Measurements from ENCODE around the gene HIP1.
"Not testable (repeated sequence)": the region's sequence is repeated elsewhere in the genome, so short reads cannot be mapped to it uniquely, and the experiment has no call there.

Gene HIP1

DNA sequence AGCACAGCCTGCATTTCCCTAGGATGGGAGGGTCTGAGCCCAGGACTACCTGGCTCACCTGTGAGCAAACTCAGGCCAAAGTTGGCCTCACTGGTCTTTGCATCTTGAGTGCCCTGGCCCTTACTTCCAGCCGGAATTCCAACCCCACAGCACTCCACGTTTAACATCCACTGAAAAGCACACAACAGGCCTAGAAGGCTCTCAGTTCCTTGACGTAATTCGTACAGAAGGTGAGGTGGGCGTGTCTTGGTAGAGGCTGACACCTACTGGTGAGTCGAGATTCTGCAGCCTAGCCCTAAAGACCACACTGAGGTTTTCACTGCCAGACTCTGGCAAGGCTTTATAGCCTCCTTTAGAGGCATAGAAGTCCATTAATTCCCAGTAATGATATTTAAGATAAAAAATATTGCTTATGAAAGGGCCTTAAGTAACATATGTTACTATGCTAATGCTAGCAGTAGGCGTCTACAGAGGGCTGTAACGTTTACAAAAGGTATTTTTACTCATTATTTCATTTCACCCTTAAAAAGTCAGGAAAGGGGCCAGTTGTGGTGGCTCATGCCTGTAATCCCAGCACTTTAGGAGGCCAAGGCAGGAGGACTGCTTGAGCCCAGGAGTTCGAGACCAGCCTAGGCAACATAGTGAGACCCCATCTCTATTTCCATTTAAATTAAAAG lies 95.8 kb downstream of the HIP1 start:
- peak; percentile 55 for DNase-seq (ENCODE audit: low spot score)

GRCh38 chr7:75640201-75640600 lies 98.5 kb downstream of the HIP1 start:
- no peak for DNase-seq (ENCODE audit: low spot score)

DNA sequence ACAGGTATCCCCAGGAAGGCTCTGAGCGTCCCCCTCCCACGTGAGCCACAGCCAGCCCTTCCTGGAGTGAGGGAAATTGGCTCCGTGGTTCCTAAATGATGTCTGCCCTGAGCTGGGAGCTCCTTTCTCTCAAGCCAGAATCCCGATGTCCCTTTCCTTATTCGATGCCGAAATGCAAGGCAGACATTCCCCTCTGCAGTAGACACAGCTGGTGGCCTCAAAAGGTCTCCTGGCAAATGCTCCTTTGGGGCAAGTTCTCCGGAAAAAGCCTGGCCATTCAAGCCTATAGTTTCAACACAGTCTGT lies 98.9 kb downstream of the HIP1 start:
- peak; percentile 9 for DNase-seq (ENCODE audit: low spot score)

- peak; percentile 32 for DNase-seq (ENCODE audit: low spot score)
These were observed 99.5 kb downstream of the HIP1 start for GRCh38 chr7:75639071-75639885.

- peak; percentile 30 for DNase-seq (ENCODE audit: low spot score)
These were observed 100.1 kb downstream of the HIP1 start for GRCh38 chr7:75638594-75639070.

DNA sequence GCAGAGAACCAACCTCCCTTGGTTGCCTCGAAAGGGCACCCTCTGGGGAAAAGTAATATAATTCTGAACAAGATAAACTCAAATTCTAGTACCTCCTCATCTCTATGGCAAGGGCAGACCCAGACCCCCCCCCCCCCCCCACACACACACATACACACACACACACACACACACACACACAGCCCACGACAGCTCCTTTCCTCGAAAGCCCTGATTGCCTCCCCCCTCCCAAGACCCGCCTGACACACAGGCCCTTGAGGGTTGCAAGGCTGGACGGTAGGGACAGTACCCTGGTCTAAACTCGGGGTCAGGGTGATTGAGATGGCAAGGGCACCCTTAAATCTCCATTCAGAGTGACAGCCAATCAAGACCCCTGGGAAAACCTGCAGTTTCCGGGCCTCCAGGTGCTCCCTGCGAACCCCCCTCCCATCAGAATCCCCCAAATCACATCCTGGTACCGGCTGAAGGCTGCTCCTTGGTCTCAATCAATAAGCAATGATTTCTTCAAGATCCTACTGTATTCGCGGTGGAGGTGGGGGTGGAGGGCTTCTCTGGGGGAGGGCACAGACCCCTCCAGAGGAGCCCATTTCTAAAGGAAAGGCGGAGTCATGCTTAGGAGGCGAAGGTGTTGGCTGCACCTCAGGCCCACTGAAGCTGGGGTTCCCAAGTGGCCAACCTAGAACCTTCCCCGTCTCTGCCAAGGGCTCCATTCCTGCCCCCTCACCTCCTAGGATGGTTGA lies 100.7 kb downstream of the HIP1 start:
- no peak for DNase-seq (ENCODE audit: low spot score)

DNA sequence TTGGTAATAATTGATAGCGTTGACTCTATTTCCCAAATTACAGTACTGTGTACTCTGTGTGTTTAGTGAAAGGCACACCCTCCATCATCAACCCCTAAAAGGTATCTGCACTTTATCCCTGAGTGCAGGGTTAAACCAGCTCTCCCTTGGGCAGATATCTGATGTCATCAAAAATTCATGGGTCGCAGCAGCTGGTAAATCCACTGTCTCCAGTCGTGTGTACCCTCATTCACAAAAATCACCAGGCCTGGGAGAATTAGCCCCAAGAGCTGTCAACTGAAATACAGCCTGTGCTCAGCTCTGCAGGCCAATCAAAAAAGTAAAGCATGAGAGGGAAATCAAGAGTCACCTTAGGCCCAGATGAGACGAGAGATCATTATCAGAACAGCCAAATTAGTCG lies 103.7 kb downstream of the HIP1 start:
- no peak for DNase-seq (ENCODE audit: low spot score)

GRCh38 chr7:75632587-75632986 lies 106.2 kb downstream of the HIP1 start:
- not testable (repeated sequence) for DNase-seq (ENCODE audit: low spot score)

DNA sequence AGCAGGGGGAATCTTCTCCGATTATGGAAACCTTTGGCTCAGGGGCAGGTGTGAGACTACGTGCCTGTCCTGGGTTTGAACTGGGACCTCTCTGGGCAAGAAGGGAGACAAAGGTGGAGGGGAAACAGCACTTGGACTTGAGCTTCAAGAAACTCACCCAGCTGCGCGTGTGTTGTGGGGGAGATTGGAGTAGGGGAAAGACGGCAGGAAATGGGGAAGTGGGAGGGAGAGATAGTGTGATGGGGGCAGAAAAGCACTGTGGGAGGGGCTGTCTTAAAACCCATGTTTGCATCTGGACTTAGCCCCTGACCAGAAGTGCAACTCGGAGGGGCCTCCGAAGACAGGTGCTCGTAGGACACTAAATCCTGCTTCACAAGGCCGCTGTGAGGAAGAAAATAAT lies 107.0 kb downstream of the HIP1 start:
- DNase-seq (ENCODE audit: low spot score): no peak

DNA sequence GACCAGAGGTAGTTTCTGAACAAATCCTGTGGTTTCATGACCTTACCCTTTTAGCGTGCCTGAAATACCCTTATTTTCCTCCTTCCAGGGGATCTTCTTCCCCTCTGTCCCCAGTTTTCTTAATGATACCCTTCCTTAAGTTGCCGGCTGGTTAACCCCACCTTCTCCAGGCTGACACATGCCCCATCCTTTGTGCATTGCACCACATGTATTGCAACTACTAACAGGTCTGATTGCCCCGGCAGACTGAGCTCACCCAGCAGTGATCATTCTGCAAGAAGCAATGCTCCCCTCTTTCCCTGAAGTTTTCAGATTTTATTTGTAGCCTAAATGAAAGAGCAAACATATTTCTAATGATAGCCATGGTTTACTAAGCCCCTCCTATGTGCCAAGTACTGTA lies 108.2 kb downstream of the HIP1 start:
- no peak for DNase-seq (ENCODE audit: low spot score)

DNA sequence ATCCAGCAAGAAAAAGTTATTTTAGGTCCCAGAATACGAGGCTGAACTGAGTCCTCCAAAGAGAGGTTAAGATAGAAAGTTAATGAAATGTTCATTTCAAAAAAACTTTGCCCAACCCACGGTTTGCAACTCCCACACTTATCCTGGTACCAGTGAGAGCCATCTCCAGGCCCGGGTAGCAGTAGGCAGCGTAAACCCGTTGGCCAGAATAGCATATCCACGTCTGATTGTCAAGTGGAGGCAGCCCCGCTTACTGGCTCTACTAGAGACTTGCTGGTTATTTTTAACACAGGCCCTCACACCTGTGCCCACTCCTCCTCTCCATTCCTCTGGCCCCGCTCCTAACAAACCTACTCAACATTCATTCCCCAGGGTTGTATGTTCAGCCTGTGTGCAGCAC lies 109.7 kb downstream of the HIP1 start:
- DNase-seq (ENCODE audit: low spot score): no peak

- no peak for DNase-seq (ENCODE audit: low spot score)
These were observed 110.7 kb downstream of the HIP1 start for GRCh38 chr7:75628055-75628454.

DNA sequence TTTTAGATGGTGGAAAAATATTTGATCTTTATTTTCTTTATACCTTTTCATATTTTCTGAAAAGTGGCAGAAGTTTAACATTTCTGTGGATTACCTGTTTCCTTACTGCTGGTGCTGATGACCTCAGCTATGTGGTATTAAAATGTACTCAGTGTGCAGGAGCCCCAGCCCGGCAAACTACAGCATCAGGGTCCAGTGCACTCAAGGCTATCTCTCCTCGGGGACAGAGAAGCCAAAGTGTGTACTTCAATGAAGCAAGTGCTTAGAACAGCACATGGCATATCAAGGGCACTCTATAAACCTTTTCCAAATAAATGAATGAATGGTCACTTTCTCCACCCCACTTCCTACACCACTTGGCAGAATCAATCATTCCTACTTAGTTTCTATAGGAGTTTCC lies 111.8 kb downstream of the HIP1 start:
- DNase-seq (ENCODE audit: low spot score): no peak

DNA sequence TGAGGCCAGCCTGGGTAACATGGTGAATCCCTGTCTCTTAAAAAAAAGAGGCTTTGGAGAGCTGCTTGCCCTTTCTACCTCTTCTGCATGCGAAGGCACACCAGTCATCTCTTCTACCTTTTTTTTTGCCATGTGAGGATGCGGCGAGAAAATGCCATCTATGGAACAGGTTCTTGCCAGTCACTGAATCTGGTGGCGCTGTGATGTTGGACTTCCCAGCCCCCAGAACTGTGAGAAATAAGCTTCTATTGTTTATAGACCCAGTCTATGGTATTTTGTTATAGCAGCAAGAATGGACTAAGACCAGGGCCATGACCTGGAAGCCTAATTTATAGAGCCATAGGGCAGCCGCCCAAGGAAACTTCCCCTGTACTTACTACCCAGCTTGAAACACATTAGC lies 112.9 kb downstream of the HIP1 start:
- DNase-seq (ENCODE audit: low spot score): no peak

DNA sequence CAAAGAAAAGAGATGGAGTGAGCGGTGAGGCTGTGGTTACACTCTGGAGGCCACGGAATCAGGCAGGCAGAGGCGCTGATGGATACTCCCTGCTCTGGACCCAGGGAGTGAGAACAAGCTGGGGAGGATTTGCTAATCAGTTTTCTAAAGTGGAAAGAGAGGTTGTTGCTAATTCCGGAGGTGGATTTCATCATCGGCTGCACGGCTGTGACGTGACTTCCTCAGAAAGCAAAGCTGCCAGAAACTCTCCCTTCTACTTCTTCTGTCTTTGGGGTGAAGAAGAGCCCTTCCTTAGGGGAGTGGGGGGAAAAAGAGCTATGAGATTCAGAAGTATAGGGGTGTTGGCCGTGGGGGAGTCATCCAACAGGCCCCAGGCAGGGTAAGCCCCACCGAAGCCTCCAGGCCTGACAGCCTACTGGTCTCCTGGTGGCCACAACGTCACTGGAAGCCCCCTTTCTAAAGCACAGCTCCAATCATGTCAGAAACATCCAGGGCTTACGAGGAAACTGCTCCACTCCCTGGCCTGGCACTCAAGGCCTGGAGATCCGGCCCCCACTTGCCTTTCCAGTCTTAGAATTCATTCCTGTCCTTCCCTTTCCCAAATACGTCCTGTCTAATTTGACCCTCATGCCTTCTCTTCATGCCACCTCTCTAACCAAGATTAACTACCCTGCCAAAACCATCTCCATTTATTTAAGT lies 114.5 kb downstream of the HIP1 start:
- DNase-seq (ENCODE audit: low spot score): no peak

DNA sequence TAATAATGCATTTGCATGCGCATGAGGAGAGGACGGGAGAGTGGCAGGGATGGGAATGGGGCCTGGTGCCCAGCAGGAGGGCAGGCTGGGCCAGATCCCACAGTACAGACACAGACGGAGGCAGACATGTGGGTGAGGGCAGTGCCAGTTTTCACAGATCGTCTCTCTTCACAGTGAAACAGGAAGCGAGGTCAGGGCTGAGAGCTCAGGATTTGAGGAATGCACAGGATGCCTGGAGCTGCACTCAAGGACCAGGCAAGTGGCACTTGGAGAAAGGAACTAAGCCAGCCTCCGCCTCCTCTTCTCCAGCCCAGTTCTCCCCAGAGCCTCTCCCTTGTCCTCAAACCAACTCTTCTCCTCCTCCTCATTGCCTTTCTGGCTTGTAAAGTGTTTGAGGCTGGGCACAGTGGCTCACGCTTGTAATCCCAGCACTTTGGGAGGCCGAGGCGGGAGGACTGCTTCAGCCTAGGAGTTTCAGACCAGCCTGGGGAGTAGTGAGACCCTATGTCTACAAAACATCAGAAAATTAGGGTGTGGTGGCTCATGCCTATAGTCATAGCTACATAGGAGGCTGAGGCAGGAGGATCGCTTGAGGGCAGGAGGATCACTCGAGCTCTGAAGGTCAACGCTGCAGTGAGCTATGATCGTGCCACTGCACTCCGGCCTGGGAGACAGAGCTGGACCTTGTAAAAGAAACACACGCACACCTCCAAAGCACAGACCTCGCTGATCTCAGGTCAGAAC lies 115.2 kb downstream of the HIP1 start:
- DNase-seq (ENCODE audit: low spot score): no peak

DNA sequence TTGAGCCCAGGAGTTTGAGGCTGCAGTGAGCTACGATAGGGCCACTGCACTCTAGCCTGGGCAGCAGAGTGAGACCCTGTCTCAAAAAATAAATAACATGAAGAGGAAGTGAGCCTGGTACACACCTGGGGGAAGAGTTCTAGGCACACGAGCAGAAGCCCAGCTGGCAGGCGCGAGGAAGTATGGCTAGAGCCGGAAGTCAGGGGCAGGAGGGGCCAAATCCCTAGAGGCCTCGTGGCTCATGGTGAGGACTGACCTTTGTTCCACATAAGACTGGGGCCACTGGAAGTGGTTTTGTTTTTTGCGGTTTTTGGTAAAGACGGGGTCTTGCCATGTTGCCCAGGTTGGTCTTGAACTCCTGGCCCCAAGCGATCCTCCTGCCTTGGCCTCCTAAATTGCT lies 117.6 kb downstream of the HIP1 start:
- no peak for DNase-seq (ENCODE audit: low spot score)

DNA sequence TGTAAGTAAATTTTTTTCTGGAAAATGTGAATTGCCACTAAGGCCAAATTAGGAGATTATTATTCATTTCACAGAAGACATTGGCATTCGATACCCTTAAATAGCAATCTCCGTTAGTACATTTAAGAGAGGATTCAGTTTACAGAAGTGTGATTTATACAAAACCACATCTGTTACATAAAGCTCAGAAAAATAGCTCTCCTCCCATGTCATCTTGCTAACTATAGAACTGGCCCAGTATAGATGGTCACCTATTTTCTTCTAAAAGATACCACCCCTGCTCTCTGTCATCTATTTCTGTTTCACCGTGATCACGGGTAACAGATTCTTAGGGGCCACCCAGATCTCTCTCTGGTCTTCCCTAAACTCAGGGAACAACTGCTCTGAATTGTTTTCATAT lies 119.1 kb downstream of the HIP1 start:
- DNase-seq (ENCODE audit: low spot score): no peak

DNA sequence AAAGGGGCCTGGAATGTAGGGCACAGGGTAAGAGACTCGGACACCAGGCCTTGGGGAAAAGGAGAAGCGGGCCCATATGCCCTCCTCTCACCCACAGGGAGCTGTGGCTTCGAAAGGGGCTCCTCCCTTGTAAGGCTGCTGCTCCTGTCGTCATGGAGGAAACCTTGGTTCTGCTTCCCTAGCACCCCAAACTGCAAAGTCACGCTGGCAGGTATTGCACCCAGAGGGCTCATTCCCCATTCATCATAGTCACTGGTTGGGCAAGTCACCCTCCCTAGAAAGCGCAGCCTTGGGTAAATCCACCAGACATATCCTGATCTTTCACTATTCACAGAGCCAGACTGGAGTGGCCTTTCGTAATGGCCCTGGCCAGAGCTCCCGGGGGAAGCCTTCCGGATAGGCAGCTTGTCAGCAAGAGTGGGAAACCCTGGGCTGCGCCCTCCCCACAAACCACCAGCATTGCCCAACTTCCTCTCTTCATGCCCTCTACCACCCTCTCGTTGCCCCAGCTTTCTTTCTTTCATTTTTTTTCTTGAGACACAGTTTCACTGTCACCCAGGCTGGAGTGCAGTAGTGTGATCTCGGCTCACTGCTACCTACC lies 121.0 kb downstream of the HIP1 start:
- no peak for DNase-seq (ENCODE audit: low spot score)

GRCh38 chr7:75616421-75617167 lies 122.1 kb downstream of the HIP1 start:
- no peak for DNase-seq (ENCODE audit: low spot score)

DNA sequence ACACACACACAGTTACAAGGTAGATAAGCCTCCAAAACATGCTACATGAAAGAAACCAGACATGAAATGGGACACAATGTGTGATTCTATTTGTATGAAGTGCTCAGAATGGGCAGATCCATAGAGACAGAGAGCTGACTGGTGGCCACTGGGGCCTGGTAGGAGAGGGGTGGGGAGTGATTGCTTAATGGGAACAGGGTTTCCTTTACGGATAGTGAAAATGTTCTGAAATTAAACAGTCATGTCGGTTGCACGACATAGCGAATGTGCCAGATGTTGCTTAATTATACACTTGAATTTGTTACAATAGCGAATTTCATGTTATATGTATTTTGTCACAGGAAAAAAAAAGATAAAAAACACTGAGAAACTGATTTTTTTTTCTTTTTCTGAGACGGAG lies 124.3 kb downstream of the HIP1 start:
- DNase-seq (ENCODE audit: low spot score): no peak
